Measurements from ENCODE around the gene AGAP1. TPM values are rescaled to one million over a fixed set of nuclear protein-coding genes. Genes with fewer than 3 reads are reported as not detected.

AGAP1 gene
- total RNA-seq, 1 donor from 2014 or later: 20.4 TPM

DNA sequence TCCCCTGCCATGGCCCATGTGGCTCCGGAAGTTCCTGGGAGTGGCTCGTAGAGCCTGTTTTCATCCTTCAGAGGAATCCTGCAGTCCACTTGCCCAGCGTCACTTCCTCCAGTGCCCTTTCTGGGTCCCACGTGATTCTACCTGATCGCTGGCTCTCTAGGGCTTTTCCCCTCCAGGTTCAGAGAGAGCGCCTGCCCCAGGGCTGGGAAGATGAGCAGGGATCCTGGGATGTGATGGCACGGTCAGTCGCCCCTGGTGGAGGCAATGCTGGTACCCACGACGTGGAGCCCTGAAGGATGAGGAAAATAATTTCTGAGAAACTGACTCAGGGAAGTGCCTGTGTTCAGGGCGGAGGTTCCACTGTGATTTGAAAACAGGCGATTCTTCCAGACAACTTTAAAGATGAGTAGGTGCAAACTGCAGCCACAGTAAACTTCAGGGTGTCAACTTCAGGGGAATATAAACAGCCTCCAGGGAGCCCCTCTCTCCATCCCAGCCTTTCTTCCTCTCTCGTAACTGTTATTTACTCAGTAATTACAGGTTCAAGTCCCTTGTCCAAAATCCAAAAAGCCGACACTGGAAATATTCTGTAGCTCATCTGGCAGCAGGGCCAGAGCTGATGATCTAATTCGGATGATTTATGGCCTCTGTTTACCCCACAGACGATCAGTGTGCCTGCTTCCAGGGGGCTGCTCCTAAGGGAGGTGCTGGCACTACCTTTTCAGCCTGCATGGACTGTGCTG, 105.9 kb downstream of the AGAP1 start:
- Histone ChIP-seq H3K36me3 (no peaks in the 10 kb centered on the region), H3K4me1 (no peaks in the 10 kb centered on the region), H3K4me2 (no peak overlapping the region), H4K20me1 (ENCODE audit: low read depth) (peaks cover 59% of the 10 kb centered on the region), H2AFZ (replicated peaks) (no peak overlapping the region), H3K27ac (no peak overlapping the region), H3K79me2 (ENCODE audit: low read depth) (peaks cover 46% of the 10 kb centered on the region), H3K9ac (no peak overlapping the region), H3K9me3 (ENCODE audit: low read depth) (no peaks in the 10 kb centered on the region), H3F3A (ENCODE audit: low read depth) (no peaks in the 10 kb centered on the region), H3K4me3 (no peak overlapping the region), H3K27me3 (no peaks in the 10 kb centered on the region)
- DNase-seq (ENCODE audit: low spot score): no peak
- peaks cover 34% of the 10 kb centered on the region for H3K4me1 Mint-ChIP-seq
- H3K4me3 Mint-ChIP-seq: no peak overlapping the region
- TF ChIP-seq, protein P1, sequence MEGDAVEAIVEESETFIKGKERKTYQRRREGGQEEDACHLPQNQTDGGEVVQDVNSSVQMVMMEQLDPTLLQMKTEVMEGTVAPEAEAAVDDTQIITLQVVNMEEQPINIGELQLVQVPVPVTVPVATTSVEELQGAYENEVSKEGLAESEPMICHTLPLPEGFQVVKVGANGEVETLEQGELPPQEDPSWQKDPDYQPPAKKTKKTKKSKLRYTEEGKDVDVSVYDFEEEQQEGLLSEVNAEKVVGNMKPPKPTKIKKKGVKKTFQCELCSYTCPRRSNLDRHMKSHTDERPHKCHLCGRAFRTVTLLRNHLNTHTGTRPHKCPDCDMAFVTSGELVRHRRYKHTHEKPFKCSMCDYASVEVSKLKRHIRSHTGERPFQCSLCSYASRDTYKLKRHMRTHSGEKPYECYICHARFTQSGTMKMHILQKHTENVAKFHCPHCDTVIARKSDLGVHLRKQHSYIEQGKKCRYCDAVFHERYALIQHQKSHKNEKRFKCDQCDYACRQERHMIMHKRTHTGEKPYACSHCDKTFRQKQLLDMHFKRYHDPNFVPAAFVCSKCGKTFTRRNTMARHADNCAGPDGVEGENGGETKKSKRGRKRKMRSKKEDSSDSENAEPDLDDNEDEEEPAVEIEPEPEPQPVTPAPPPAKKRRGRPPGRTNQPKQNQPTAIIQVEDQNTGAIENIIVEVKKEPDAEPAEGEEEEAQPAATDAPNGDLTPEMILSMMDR (IDR thresholded peaks at IDR 0.05): no peak
- no peak for TF ChIP-seq EZH2 (IDR thresholded peaks at IDR 0.05)
- TF ChIP-seq EZH2phosphoT487 (IDR thresholded peaks at IDR 0.05): no peak
- peaks cover 22% of the 10 kb centered on the region for H3K36me3 Mint-ChIP-seq
- peaks cover 25% of the 10 kb centered on the region for H3K9me3 Mint-ChIP-seq
- H3K27ac Mint-ChIP-seq: no peak overlapping the region
- no peaks in the 10 kb centered on the region for H3K27me3 Mint-ChIP-seq (ENCODE audit: insufficient read depth, low read depth)

DNA sequence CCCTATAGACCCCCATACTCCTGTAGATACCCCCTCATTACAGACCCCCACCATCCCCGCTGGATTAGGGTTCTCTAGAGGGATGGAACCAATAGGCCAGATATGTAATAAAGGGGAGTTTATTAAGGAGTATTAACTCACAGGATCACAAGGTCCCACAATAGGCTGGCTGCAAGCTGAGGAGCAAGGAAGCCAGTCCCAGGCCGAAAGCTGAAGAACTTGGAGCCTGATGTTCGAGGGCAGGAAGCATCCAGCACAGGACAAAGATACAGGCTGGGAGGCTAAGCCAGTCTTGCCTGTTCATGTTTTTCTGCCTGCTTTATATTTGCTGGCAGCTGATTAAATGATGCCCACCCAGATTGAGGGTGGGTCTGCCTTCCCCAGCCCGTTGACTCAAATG, 106.6 kb downstream of the AGAP1 start:
- no peaks in the 10 kb centered on the region for H3K36me3 ChIP-seq
- no peak overlapping the region for H3K4me2 ChIP-seq
- Mint-ChIP-seq H3K36me3 (peaks cover 22% of the 10 kb centered on the region), H3K4me1 (peaks cover 39% of the 10 kb centered on the region), H3K27me3 (ENCODE audit: insufficient read depth, low read depth) (no peaks in the 10 kb centered on the region), H3K4me3 (no peak overlapping the region), H3K27ac (peak overlapping the region; percentile 42), H3K9me3 (peaks cover 25% of the 10 kb centered on the region)
- no peak overlapping the region for H3K9ac ChIP-seq
- no peak for DNase-seq (ENCODE audit: low spot score)
- H3K27me3 ChIP-seq: no peaks in the 10 kb centered on the region
- H4K20me1 ChIP-seq (ENCODE audit: low read depth): peaks cover 59% of the 10 kb centered on the region
- H3K4me3 ChIP-seq: no peak overlapping the region
- no peak overlapping the region for H3K27ac ChIP-seq
- H2AFZ ChIP-seq (replicated peaks): no peak overlapping the region
- no peaks in the 10 kb centered on the region for H3K9me3 ChIP-seq (ENCODE audit: low read depth)
- H3K79me2 ChIP-seq (ENCODE audit: low read depth): peaks cover 46% of the 10 kb centered on the region
- no peaks in the 10 kb centered on the region for H3F3A ChIP-seq (ENCODE audit: low read depth)
- TF ChIP-seq, protein P1 (IDR thresholded peaks at IDR 0.05): no peak
- TF ChIP-seq EZH2phosphoT487 (IDR thresholded peaks at IDR 0.05): no peak
- no peak for TF ChIP-seq EZH2 (IDR thresholded peaks at IDR 0.05)
- no peaks in the 10 kb centered on the region for H3K4me1 ChIP-seq

DNA sequence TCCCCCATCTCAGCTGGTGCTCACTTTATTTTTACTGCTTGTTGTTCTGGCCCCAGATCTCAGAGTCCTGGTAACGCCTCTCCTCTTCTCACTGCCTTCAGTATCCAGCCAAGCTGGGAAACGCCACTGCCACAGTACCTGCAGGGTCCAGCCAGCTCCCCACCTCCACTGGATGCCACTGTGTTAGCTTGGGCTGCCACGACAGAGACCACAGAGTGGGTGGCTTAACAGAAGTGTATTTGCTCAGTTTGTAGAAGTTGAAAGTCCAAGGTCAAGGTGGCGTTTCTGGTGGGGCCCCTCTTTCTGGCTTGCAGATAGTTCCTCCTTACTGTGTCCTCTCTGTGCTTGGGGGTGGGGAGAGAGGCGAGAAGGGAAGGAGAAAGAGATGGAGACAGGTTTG, 107.1 kb downstream of the AGAP1 start:
- H3K4me3 ChIP-seq: no peak overlapping the region
- peaks cover 2% of the 10 kb centered on the region for H3K4me1 ChIP-seq
- H3K27me3 ChIP-seq: no peaks in the 10 kb centered on the region
- peaks cover 59% of the 10 kb centered on the region for H4K20me1 ChIP-seq (ENCODE audit: low read depth)
- no peak overlapping the region for H3K27ac ChIP-seq
- H3K9ac ChIP-seq: no peak overlapping the region
- H3K4me2 ChIP-seq: no peak overlapping the region
- DNase-seq (ENCODE audit: low spot score): no peak
- no peak overlapping the region for H3K4me3 Mint-ChIP-seq
- no peak overlapping the region for H2AFZ ChIP-seq (replicated peaks)
- H3K79me2 ChIP-seq (ENCODE audit: low read depth): peaks cover 47% of the 10 kb centered on the region
- no peaks in the 10 kb centered on the region for H3K36me3 ChIP-seq
- H3K27me3 Mint-ChIP-seq (ENCODE audit: insufficient read depth, low read depth): no peaks in the 10 kb centered on the region
- H3F3A ChIP-seq (ENCODE audit: low read depth): no peaks in the 10 kb centered on the region
- peaks cover 25% of the 10 kb centered on the region for H3K9me3 Mint-ChIP-seq
- no peaks in the 10 kb centered on the region for H3K9me3 ChIP-seq (ENCODE audit: low read depth)
- peaks cover 22% of the 10 kb centered on the region for H3K36me3 Mint-ChIP-seq
- TF ChIP-seq EZH2phosphoT487 (IDR thresholded peaks at IDR 0.05) (no peak), EZH2 (IDR thresholded peaks at IDR 0.05) (no peak)
- TF ChIP-seq, protein P1 (IDR thresholded peaks at IDR 0.05): no peak
- peaks cover 41% of the 10 kb centered on the region for H3K4me1 Mint-ChIP-seq
- H3K27ac Mint-ChIP-seq: no peak overlapping the region

All from neural progenitor cell (in vitro differentiated cells).